Skeletal muscle tissue (tissue), 4 donors: ENCODE results near the gene TRIM24. TPM values are rescaled to one million over a fixed set of nuclear protein-coding genes. Genes with fewer than 3 reads are reported as not detected.

ENCODE experiments used
- H3K27ac ChIP-seq: one replicate; pipeline ENCODE4 v1.7.0; 2013; ENCODE audit warnings: mild to moderate bottlenecking, low read depth, low read length, inconsistent platforms
- H3K27me3 ChIP-seq, 3 donors: one replicate each; pipeline ENCODE4 v1.7.0; 2013; ENCODE audit warnings: low read length in 3 of 3; ENCODE audit not compliant: control insufficient read depth in 3 of 3, insufficient read depth in 3 of 3
- H3K36me3 ChIP-seq, 3 donors: one replicate each; pipeline ENCODE4 v1.7.0; 2013; ENCODE audit warnings: low read length in 3 of 3; ENCODE audit not compliant: control insufficient read depth in 3 of 3, insufficient read depth in 3 of 3
- H3K4me1 ChIP-seq, 3 donors: one replicate each; pipeline ENCODE4 v1.7.0; 2013; ENCODE audit warnings: low read length in 3 of 3, mild to moderate bottlenecking in 3 of 3; ENCODE audit not compliant: control insufficient read depth in 3 of 3, insufficient read depth in 3 of 3
- H3K4me3 ChIP-seq, 3 donors: one replicate each; pipeline ENCODE4 v1.7.0; 2013; ENCODE audit warnings: low read length in 3 of 3
- H3K9ac ChIP-seq, 3 donors: one replicate each; pipeline ENCODE4 v1.7.0; 2013; ENCODE audit warnings: low read length in 3 of 3, mild to moderate bottlenecking in 3 of 3, moderate library complexity in 2 of 3, low read depth in 1 of 3
- H3K9me3 ChIP-seq, 3 donors: one replicate each; pipeline ENCODE4 v1.7.0; 2013; ENCODE audit warnings: low read length in 3 of 3; ENCODE audit not compliant: control insufficient read depth in 3 of 3
- total RNA-seq: library from RNA; depleted of rRNA; stranded (reverse); fragments of >200 nt; gene quantifications from one replicate; pipeline ENCODE4 v1.2.3, GENCODE V29; 2014
- donor health status: Osteomylitis.

TRIM24 gene
- total RNA-seq, 1 donor from 2014 or later: 6.8 TPM

DNA sequence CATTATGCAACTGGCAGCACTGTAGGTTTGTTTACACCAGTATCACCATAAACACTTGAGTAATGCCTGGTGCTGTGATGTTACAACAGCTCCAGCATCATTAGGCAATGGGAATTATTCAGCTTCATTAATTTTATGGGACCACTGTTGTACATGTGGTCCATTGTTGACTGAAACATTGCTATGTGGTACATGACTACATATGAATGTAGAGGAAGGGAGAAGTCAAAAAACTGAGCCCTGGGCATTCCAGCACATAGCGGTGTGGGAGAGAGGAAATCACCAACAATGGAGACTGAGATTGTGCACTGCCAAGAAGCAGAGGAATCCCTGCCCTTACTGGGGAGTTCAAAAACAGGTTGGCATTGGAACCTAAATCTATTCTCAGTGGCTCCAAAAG lies 89.0 kb downstream of the TRIM24 start:
- H3K9ac ChIP-seq: no peak overlapping the region
- H3K4me1 ChIP-seq: no peaks in the 10 kb centered on the region
- no peaks in the 10 kb centered on the region for H3K9me3 ChIP-seq
- no peak overlapping the region for H3K4me3 ChIP-seq
- no peaks in the 10 kb centered on the region for H3K27me3 ChIP-seq
- no peak overlapping the region for H3K27ac ChIP-seq
- peaks cover 16 to 34% (median 23%) of the 10 kb centered on the region in 3 donors for H3K36me3 ChIP-seq

DNA sequence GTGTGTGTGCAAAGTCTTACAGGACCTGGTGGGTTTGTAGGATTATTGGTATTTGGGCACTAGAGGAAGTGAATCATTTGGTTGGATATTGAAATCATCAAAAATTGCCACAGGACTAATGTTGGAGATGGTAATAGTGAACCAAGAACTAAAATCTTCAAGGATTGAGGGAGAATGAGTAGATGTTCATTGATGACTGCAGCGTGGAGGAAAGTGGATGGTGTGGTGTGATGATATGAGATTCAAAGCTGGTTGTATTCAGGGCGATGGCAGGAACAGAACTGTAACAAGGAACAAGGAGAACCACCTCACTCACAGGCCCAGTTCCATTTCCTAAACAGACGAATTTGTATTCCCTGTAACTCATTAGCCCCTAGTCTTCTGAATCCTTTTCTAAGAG lies 90.3 kb downstream of the TRIM24 start:
- peaks cover 23 to 43% (median 32%) of the 10 kb centered on the region in 3 donors for H3K36me3 ChIP-seq
- no peak overlapping the region for H3K4me3 ChIP-seq
- H3K4me1 ChIP-seq: no peaks in the 10 kb centered on the region
- peaks cover 0 to 2% (median 0%) of the 10 kb centered on the region in 3 donors for H3K9me3 ChIP-seq
- H3K27me3 ChIP-seq: no peaks in the 10 kb centered on the region
- no peak overlapping the region for H3K9ac ChIP-seq
- H3K27ac ChIP-seq: no peak overlapping the region

DNA sequence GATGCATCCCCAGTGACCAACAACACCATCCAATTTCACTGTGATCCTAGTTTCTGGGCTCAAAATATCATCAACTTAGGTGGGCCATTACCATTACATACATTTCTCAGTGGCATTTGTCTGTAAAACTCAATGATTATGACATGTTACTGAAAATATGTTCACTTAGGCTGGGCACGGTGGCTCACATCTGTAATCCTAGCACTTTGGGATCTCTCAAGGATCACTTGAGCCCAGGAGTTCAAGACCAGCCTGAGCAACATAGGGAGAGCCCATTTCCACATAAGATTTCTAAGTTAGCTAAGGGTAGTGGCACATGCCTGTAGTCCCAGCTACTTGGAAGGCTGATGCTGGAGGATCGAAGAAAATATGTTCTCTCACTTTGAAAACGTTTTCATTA lies 91.0 kb downstream of the TRIM24 start:
- Histone ChIP-seq H3K4me3 (no peak overlapping the region), H3K36me3 (peaks cover 26 to 49% (median 36%) of the 10 kb centered on the region in 3 donors), H3K27me3 (no peaks in the 10 kb centered on the region)

DNA sequence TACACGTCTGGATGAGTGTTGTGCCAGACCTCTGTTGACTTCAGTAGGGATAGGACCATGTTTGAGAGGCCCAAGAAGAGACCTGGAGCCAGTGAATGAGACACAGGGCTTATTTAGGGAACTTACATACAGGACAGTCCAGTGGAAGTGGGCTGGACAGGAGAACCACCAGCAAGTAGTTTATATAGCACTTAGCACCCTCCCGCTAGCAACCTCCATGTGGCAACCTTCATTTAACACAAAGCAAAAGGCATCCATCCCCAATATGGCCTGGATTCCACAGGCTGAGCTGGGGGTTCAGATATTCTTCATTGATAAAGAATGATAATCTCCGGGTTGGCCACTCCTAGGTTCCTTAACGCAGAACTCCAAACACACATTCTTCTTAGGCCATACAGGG lies 93.7 kb downstream of the TRIM24 start:
- Histone ChIP-seq H3K27me3 (no peaks in the 10 kb centered on the region), H3K27ac (no peak overlapping the region), H3K9me3 (peaks cover 5 to 20% (median 6%) of the 10 kb centered on the region in 3 donors), H3K36me3 (peaks cover 47 to 75% (median 59%) of the 10 kb centered on the region in 3 donors), H3K4me3 (no peak overlapping the region), H3K9ac (no peak overlapping the region), H3K4me1 (no peaks in the 10 kb centered on the region)

More for the DNA sequence above, 91.0 kb downstream of the TRIM24 start:
- Histone ChIP-seq H3K9me3 (peaks cover 0 to 2% (median 0%) of the 10 kb centered on the region in 3 donors), H3K9ac (no peak overlapping the region), H3K27ac (no peak overlapping the region), H3K4me1 (no peaks in the 10 kb centered on the region)

- H3K9ac ChIP-seq: no peak overlapping the region
- H3K4me3 ChIP-seq: no peak overlapping the region
- H3K27ac ChIP-seq: no peak overlapping the region
- no peaks in the 10 kb centered on the region for H3K4me1 ChIP-seq
- H3K36me3 ChIP-seq: peaks cover 54 to 83% (median 66%) of the 10 kb centered on the region in 3 donors
- no peaks in the 10 kb centered on the region for H3K27me3 ChIP-seq
- H3K9me3 ChIP-seq: peaks cover 5 to 20% (median 6%) of the 10 kb centered on the region in 3 donors
Measured at GRCh38 chr7:138554674-138555073, 94.6 kb downstream of the TRIM24 start.

- Histone ChIP-seq H3K4me3 (no peak overlapping the region), H3K9me3 (peaks cover 5 to 20% (median 6%) of the 10 kb centered on the region in 3 donors), H3K9ac (no peak overlapping the region)
Measured at GRCh38 chr7:138555684-138556083, 95.6 kb downstream of the TRIM24 start.

GRCh38 chr7:138556771-138557484 lies 96.9 kb downstream of the TRIM24 start:
- Histone ChIP-seq H3K4me3 (peak overlapping the region in 1 of 3 donors; percentile 14), H3K36me3 (peaks cover 47 to 87% (median 55%) of the 10 kb centered on the region in 3 donors), H3K4me1 (no peaks in the 10 kb centered on the region), H3K9me3 (peaks cover 5 to 20% (median 6%) of the 10 kb centered on the region in 3 donors), H3K27me3 (no peaks in the 10 kb centered on the region), H3K9ac (no peak overlapping the region), H3K27ac (no peak overlapping the region)

More at GRCh38 chr7:138555684-138556083, 95.6 kb downstream of the TRIM24 start:
- Histone ChIP-seq H3K27me3 (no peaks in the 10 kb centered on the region), H3K4me1 (no peaks in the 10 kb centered on the region), H3K36me3 (peaks cover 54 to 89% (median 66%) of the 10 kb centered on the region in 3 donors), H3K27ac (no peak overlapping the region)

DNA sequence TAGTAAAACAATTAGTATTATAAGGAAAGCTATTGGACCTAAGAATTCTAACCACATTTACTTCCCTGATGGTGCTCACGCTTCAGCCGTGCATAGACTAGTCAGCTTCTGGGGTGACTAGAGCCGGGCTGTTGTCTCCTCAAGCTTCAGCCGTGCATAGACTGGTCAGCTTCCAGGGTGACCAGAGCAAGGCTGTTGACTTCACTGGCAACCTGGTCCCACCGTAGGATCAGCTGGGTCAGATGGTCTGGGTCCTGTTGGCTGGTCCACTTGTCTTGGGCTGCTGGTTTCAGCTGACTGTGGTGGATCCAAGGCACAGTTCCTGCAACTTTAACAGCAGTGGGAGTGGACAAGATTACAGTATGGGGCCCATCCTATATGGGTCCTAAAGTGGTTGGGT lies 99.4 kb downstream of the TRIM24 start:
- H3K27ac ChIP-seq: no peak overlapping the region

DNA sequence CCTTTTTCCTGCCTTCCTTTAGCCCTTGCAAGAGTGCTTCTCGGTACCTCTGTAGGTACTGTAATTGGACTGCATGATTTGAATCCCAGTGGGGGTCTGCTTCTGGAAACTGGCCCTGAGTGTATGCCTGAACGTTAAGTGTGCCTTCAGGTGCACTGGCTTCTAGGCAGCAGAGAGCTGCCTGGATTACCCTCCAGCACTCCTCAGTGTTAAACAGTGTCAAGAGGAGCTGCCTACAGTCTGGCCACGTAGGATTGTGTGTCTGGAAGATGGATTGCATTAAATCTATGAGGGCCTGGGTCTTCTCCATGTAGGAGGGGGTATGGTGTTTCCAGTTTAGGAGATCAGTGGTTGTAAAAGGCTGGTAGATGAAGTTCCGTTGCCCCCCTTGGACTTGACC lies 103.7 kb downstream of the TRIM24 start:
- no peaks in the 10 kb centered on the region for H3K9me3 ChIP-seq
- peak overlapping the region; percentile 34 to 57 (median 46) for H3K4me3 ChIP-seq
- peaks cover 21 to 58% (median 27%) of the 10 kb centered on the region in 3 donors for H3K36me3 ChIP-seq

More for the DNA sequence above, 99.4 kb downstream of the TRIM24 start:
- no peak overlapping the region for H3K4me3 ChIP-seq
- peaks cover 44 to 83% (median 53%) of the 10 kb centered on the region in 3 donors for H3K36me3 ChIP-seq
- peaks cover 5 to 20% (median 6%) of the 10 kb centered on the region in 3 donors for H3K9me3 ChIP-seq
- no peaks in the 10 kb centered on the region for H3K27me3 ChIP-seq
- no peak overlapping the region for H3K9ac ChIP-seq
- no peaks in the 10 kb centered on the region for H3K4me1 ChIP-seq

GRCh38 chr7:138564365-138564764 lies 104.3 kb downstream of the TRIM24 start:
- no peaks in the 10 kb centered on the region for H3K9me3 ChIP-seq
- H3K9ac ChIP-seq: peak overlapping the region in 2 of 3 donors; percentile 19 to 70
- H3K4me1 ChIP-seq: no peaks in the 10 kb centered on the region
- no peaks in the 10 kb centered on the region for H3K27me3 ChIP-seq
- peak overlapping the region; percentile 34 to 57 (median 46) for H3K4me3 ChIP-seq
- peak overlapping the region; percentile 49 for H3K27ac ChIP-seq
- peaks cover 16 to 56% (median 21%) of the 10 kb centered on the region in 3 donors for H3K36me3 ChIP-seq

More for the DNA sequence above, 103.7 kb downstream of the TRIM24 start:
- Histone ChIP-seq H3K27me3 (no peaks in the 10 kb centered on the region), H3K4me1 (no peaks in the 10 kb centered on the region), H3K27ac (peak overlapping the region; percentile 49), H3K9ac (peak overlapping the region in 2 of 3 donors; percentile 19 to 70)
